Brain microvascular endothelial cell (primary cell): ENCODE measurements around the gene WNK2.

Experiments used
- DNase-seq: peaks from one replicate; pipeline ENCODE4 v3.0.0-alpha.2; 2020
- H3K27ac ChIP-seq: fragments of 250-450 bp; sonication (Bioruptor Pico); 2 replicates; pipeline ENCODE4 v1.5.1; 2020; ENCODE audit warnings: mild to moderate bottlenecking, moderate library complexity
- H3K27me3 ChIP-seq: fragments of 250-450 bp; sonication (Bioruptor Pico); replicated peaks from 2 replicates; pipeline ENCODE4 v1.5.1; 2020; ENCODE audit warnings: mild to moderate bottlenecking
- H3K36me3 ChIP-seq: fragments of 250-450 bp; sonication (Bioruptor Pico); replicated peaks from 2 replicates; pipeline ENCODE4 v1.5.1; 2020; ENCODE audit warnings: mild to moderate bottlenecking
- H3K4me3 ChIP-seq: 2 replicates; pipeline ENCODE4 v1.5.1; 2011; ENCODE audit warnings: low read depth, mild to moderate bottlenecking, control low read depth, low read length, moderate library complexity
- in situ Hi-C: cut with HindIII; loops from 2 replicates; pipeline ENCODE4 v1.10.0; 2017; ENCODE audit warnings: low sequenced_read_pairs, low pct_ligation_motif_present
- TF ChIP-seq, protein P1 (sequence below): IDR thresholded peaks from 2 replicates; pipeline ENCODE4 v1.5.1; 2011; ENCODE audit warnings: low read depth, mild to moderate bottlenecking, moderate library complexity, low read length, control low read depth, inconsistent platforms; ENCODE audit errors: missing control alignments

Gene WNK2

DNA sequence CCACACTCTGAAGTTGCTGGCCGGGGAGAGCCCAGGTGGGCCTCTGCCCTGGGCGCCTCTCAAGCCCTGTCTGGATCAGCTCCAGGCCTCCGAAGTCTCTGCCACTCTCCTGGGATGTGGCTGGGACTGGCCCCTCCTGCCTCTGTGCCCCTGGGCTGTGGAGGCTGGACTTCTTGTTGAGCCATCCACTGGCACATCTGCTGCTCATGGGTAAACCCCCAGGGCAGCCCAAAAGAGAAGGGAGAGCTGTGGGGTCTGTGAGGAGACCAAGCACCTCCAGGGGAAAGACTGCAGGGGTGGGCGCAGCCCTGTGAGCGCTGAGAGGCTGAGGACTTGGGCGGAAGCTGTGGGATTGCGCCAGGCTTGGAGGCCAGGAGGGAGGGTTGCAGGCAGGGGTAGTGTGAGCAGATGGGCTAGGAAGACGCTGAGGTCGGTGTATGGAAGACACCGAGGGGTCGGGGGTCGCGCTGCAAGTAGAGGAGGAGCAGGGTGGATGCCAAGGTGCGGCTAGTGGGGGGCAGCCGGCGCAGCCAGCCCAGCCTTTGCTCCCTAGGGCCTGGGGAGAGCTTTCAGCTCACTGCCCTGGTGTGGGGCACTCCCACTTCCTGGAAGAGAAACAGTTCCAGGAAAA lies 118.1 kb downstream of the WNK2 start:
- Histone ChIP-seq H3K4me3 (no peak overlapping the region), H3K27me3 (no peaks in the 10 kb centered on the region), H3K36me3 (no peaks in the 10 kb centered on the region)

DNA sequence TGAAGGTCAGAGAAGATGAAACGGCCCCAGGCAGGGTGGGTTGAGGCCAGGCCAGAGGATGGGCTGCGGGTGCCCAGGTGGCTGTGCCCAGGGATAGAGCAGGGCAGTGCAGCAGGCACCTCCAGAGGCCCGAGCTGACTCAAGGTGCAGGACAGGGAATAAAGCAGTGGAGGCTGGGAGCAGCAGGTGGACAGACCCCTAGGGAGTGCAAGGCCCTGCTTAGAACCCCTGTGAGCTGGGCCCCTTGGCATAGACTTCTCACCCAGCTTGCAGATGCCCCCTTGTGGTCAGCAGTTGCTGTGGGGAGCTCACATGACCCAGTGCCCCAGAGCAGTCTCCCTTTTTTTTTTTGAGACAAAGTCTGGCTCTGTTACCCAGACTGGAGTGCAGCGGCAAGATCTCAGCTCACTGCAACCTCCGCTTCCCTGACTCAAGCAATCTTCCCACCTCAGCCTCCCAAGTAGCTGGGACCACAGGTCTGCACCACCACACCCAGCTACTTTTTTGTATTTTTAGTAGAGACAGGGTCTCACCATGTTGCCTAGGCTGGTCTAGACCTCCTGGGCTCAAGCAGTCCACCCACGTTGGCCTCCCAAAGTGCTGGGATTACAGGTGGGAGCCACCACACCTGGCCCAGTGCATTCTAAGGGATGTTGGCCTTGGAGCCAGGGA lies 118.8 kb downstream of the WNK2 start:
- in situ Hi-C loops: no loop called here
- H3K27ac ChIP-seq: no peak overlapping the region
- H3K36me3 ChIP-seq: no peaks in the 10 kb centered on the region
- no peaks in the 10 kb centered on the region for H3K27me3 ChIP-seq
- no peak overlapping the region for H3K4me3 ChIP-seq
- DNase-seq: peak; percentile 34
- TF ChIP-seq, protein P1, sequence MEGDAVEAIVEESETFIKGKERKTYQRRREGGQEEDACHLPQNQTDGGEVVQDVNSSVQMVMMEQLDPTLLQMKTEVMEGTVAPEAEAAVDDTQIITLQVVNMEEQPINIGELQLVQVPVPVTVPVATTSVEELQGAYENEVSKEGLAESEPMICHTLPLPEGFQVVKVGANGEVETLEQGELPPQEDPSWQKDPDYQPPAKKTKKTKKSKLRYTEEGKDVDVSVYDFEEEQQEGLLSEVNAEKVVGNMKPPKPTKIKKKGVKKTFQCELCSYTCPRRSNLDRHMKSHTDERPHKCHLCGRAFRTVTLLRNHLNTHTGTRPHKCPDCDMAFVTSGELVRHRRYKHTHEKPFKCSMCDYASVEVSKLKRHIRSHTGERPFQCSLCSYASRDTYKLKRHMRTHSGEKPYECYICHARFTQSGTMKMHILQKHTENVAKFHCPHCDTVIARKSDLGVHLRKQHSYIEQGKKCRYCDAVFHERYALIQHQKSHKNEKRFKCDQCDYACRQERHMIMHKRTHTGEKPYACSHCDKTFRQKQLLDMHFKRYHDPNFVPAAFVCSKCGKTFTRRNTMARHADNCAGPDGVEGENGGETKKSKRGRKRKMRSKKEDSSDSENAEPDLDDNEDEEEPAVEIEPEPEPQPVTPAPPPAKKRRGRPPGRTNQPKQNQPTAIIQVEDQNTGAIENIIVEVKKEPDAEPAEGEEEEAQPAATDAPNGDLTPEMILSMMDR: peak; percentile 73

More for the DNA sequence above, 118.1 kb downstream of the WNK2 start:
- TF ChIP-seq, protein P1: no peak
- H3K27ac ChIP-seq: no peak overlapping the region
- DNase-seq: no peak
- in situ Hi-C loops: no loop called here

DNA sequence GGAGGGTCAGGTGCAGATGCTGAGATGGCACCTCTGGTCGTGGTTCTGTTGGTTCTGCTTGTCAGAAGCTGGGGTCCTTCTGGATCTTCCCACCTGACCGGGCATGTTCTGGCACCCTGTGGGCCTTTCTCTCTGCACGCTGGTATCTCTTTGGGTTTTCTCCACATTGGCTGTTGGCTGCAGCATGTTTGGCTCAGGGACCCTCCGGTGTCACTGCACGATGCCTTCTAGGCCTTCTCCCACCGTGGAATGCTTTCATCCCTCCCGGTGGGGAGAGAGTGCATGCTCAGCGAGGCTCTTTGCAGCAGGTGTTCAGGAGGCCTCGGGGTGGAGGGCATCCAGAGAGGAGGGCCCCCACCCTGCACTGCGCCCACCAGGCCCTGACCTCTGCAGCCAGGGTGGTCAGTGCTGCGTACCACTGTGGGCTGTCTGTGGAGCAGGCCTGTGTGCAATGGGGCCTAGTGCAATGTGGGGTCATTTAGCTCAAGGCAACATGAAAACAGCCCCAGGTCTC lies 119.4 kb downstream of the WNK2 start:
- Histone ChIP-seq H3K4me3 (no peak overlapping the region), H3K36me3 (no peaks in the 10 kb centered on the region), H3K27ac (no peak overlapping the region), H3K27me3 (no peaks in the 10 kb centered on the region)
- in situ Hi-C loops: no loop called here
- DNase-seq: no peak
- TF ChIP-seq, protein P1: no peak

DNA sequence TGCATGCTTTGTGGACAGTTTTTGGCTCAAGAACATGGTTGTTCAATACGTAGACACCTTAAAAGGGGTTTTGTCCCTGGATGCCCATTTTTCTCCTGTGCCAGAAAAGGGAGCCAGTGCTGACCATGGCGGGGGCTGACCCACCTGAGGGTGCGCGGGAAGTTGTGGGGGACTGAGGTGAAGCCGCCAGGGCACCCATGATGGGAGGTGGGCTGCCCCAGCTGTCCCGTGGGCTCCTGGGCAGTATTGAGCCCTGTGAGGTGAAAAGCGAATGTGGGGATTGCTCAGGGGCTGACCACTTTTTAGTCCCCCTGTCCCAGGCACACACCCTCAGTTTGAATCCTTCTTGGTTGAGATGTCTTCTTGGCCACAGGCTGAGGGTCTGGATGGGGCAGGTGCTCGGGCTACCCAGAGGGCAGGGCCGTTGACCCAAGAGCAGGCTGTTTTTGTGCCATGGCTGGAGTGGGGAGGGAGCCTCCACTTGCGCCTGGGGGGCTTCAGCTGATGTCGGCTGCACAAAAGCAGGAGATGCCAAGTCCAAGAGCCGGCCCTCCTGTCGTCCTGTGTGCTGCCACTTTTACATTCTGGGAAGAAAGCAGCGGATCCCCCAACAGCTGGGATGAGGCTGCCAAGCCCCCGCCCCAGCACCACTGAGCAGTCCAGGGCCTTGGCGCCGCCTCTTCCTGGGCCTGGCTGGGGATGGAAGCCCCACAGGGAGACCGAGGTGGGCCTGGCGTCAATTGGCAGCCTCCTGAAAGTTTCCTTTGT lies 120.1 kb downstream of the WNK2 start:
- in situ Hi-C loops: no loop called here
- no peaks in the 10 kb centered on the region for H3K27me3 ChIP-seq
- no peaks in the 10 kb centered on the region for H3K36me3 ChIP-seq
- TF ChIP-seq, protein P1: no peak
- no peak for DNase-seq
- H3K4me3 ChIP-seq: no peak overlapping the region
- no peak overlapping the region for H3K27ac ChIP-seq

DNA sequence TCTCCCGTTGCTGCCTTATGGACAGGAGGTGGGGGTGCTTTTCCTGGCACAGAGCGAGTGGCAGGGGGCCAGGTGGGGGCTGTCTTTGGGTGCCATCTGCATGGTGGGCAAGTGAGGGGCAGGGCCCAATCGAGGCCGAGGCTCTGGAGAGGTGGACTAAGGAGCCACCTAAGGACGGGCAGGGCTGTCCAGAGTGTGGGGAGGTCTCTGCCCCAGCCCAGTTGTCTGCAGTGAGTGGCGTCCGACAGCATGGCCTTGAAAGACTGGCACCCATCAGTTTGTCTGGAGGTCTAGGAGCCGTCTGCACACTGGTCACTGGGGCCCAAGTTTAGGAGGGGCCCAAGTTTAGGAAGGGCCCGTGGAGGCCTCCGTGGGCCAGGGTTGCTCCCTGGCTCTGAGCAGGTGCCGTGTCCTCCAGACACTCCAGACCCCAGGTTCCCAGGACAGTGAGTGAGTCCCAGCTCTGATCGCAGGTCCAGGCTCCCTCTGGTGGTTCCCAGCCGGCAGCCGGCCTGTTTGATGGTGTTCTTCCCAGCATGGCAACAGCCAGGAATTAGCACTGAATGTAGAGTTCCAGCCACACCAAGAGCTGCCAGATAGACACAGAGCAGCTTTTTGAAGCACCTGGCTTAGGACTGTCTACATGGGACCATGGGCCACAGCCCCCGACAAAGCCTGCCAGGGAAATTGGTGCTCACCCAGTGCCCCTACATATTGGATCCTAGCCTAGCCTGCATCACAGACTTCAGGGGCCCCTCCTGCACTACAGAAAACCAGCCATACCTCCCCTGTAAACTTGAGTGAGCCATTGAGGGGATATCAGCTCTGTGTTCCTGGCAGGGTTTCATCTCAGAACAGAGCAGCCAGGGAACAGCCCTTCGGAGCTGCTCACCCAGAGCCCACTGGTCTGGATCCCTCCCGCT lies 120.9 kb downstream of the WNK2 start:
- Histone ChIP-seq H3K36me3 (no peaks in the 10 kb centered on the region), H3K27me3 (no peaks in the 10 kb centered on the region), H3K27ac (no peak overlapping the region), H3K4me3 (no peak overlapping the region)
- peak; percentile 53 for DNase-seq
- in situ Hi-C loops: no loop called here
- TF ChIP-seq, protein P1: peak; percentile 88
